HG03103 (cell line): Measurements from ENCODE around the gene DST.

Source experiments
- ATAC-seq: cut with Tn5 transposase; IDR thresholded peaks from one replicate; pipeline ENCODE4 v1.9.1; 2021; ENCODE audit warnings: low read depth; ENCODE audit not compliant: unreplicated experiment

The DST gene

DNA sequence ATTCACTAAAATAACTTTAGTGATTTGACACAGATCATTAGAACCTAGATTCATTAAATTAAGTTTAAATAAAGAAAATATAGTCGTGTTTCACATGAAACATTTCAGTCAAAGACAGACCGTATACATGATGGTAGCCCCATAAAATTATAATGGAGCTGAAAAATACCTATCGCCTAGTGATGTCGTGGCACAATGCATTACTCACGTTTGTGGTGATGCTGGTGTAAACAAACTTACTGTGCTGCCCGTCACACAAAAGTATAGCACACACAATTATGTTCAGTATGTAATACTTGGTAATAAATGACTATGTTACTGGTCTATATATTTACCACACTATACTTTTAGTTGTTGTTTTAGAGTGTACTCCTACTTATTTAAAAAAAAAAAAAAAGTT is 17.3 kb downstream of the DST start:
- ATAC-seq = no peak

DNA sequence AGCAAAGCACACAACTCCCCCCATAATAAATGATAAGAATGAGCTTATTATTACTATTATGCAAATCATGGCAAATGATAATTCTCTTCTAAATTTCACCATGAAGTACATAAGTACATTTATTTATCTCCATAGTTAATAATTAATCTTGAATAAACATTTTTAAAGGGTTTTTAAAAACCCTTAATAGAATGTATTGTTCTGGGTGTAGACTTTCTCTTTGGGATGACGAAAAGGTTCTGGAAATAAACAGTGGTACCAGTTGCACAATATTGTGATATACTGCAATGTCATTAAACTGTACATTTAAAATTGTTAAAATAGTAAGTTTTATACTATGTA is 18.0 kb downstream of the DST start:
- no peak for ATAC-seq

DNA sequence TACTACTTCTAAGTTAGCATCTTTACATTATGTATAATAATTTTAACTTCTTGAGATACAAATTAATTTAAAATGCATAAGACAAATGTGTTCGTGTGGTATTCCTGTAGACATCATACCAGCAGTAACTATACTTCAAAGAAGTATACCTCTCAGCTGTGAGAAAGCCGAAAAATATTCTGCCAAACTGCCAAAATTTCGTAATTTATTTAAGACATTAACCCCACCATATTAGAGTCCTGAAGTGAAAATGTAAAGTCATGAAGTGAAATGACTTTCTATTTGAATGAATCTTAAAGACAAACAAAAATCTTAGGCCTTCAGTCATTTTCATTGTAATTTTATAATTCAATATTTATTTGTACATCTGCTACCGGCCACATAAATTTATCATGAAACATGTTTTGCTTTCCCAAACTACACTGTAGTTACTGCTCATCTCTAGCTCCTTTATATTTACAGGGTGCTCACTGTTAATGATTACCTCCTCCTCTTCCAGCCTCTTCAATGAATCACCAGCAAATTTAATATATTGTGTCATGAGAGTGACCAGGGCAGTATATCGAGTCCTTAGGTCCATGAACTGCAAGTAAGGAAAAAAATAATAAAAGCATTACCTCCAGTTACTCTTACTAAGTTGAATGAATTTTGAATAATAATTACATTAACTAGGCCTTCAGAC is 18.5 kb downstream of the DST start:
- no peak for ATAC-seq

DNA sequence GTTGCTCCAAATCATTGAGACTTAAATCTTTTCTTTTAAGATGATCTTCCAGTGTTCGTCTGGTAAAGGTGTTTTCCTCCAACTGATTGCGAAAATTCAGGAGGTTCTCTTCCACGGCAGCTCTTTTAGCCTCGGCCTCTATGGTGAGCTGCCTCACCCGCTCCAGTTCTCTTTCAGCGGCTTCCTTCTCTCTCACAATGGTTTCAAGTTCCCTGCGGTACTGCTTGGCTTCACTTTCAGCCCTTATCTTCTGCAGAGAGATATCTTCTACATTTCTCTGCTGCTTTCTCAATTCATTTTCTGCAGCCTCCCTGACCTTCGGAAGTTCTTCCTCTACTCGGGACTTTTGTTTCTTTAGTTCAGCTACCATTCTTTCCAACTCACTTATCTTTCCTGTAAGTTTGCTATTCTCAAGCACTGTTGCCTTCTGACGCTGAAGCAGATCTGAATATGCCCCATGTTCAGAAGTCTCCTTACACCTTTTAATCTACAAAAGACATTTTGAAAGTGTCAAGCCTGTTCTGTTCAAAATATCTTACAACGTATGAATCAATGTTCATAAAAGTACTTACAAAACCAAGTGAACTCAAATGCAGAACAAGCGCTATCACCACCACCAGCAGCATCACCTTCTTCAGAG is 22.3 kb downstream of the DST start:
- no peak for ATAC-seq

DNA sequence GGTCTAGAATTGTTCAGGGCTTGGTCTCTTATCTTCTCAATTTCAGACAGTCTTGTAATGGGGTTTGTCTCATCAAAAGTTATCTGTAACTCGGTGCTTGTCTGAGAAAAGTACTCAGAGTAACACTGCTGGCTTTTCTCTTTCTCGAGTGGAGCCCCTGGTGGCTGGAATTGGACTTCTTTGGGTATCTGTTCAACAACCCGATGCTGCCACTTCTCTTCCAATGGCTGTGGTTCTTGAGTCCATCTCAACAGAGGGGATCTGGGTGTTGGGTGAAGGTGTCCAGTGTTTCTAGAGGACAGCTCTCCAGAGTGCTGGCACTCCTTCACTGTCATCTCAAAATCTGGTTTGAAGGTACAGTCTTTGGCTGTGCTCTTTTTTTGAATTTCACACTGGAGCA is 24.6 kb downstream of the DST start:
- no peak for ATAC-seq

DNA sequence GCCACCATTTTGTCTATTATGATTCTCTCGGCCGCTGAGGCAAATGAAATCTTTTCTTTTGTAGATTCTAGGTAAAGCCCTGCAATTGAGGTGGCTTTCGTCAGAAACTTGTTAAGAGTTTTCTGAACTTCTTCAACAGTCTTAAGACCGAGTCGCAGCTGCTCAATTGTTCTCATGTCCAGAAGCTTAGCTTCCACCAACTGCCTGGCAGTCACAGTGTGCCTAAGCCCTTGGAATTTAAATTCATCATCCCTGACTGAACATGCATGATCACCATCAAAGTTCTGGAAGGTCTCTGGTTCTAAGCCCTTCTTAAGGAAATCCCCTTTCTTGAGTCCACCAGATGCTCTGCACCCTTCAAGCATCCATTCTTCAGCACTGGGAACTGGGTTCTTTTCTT is 25.7 kb downstream of the DST start:
- no peak for ATAC-seq

DNA sequence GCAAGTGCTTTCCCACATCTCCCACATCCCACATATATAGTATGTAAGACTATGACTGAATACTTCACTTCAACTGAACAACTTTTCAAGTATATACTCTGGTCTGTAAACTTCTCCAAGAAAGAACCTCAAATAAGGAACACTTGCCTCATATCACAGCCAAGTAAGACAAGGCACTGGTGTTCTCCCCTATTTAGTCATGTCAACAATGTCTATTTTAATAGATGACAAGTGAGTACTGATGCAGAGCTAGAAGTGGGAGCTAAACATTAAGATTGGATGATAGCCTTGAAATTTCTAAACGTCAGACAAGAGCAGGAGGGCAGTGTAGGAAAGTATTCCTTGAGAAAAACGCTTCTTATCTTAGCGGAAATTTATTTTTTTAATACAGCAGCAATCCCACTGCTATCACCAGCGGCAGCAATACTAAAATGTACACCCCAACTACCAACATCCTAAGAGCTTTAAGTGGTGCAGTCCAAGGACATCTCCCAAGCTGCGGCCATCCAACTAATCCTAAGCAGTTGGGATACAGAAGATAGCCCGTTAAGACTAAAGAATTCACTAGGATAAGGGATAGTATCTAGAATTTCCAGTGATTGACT is 29.3 kb downstream of the DST start:
- no peak for ATAC-seq

DNA sequence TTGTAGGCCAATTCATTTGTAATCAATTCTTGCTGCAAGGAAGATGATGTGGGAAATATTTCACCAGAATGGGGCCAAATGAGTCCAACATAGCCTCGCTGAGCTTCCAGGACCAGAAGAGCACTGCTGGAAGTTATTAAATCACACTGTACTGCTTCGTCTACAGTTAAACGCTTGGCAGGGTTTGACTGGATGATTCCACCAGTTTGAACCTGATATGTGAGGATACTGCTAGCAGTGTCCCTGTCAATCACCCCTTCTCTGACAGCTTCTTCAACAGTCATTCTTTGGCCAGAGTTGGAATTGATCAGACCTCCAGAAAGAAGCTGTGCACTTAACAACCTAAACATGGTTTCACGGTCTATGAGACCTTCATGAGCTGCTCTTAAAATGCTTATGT is 34.4 kb downstream of the DST start:
- ATAC-seq = no peak

DNA sequence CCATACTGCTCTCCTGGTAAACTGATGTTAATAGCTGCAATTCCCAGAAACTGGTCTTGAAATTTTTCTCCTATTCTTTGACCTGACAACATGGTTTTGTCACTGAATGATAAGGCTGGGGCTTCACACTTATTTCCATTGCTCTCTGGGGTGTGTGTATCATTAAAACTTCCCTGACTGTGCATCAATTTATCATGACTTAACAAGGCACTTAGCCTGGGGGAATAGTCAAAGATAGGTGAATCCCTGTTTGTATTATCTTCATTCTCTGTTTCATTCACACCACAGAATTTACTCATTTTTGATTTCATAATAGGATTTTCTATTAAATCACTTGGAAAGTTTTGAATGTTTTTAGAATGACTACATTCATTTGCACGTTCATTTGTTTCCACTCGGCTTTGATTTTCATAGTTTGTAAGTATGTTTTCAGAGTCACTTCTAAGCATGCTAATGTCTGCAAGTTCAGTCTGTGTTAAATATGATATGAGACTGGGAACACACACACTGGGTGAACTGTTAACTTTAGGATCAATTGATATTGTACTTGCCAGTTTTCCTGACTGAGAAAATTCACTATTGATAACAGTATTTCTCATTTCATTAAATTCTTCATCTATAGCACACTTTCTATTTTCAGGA is 35.5 kb downstream of the DST start:
- no peak for ATAC-seq

DNA sequence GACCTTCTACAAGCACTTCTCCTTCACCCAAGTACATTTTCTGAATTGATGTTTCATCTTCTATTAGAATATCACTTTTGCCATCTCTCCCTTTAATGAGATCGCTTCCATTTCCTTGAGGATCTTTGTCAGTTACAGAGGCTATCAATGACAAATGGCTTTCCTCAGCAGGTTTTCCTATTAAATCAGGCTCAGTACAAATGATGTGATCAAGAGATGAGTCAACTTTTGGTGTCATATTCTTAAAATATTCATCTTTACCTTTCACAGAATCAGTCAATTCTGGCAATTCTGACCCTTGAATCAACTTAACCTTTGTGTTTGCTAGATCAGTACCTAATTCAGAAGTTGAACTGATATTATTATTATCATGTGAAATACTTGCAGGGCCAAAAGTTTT is 37.3 kb downstream of the DST start:
- no peak for ATAC-seq

DNA sequence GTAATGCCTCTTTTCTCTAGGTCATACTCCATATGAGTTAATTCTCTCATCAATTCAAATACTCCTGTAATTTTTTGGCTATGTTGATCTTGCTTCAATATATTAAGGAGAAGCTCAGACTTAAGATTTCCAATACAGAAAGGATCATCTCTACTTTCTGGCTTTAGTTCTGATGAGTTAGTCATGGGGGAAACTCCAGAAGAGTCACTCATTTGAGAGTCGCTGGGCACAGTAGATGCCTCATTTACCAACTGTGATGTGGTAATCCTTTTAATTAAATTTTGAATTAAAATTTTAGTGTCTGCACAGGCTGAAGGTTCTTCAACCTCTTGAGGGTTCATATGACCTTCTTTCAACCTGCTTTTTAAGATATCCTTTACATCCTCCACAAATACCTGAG is 38.5 kb downstream of the DST start:
- no peak for ATAC-seq

DNA sequence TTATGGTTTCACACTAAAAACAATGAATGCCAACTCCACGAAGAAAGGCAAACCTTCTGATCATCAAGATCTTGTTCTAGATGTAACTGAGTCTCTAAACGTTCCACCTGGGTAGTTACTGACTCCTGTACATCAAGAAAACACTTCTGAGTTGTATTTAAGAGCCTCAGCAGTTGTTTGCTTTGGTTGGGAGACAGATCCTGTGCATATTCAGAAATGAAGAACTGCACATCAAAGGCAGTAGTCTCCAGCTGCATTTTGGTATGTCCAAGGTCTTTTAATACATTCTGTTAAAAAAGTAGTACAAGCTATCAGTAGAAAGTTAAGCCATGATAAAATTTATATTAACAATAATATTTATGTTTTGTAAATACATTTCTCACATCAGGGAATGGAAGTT is 41.3 kb downstream of the DST start:
- ATAC-seq = no peak

DNA sequence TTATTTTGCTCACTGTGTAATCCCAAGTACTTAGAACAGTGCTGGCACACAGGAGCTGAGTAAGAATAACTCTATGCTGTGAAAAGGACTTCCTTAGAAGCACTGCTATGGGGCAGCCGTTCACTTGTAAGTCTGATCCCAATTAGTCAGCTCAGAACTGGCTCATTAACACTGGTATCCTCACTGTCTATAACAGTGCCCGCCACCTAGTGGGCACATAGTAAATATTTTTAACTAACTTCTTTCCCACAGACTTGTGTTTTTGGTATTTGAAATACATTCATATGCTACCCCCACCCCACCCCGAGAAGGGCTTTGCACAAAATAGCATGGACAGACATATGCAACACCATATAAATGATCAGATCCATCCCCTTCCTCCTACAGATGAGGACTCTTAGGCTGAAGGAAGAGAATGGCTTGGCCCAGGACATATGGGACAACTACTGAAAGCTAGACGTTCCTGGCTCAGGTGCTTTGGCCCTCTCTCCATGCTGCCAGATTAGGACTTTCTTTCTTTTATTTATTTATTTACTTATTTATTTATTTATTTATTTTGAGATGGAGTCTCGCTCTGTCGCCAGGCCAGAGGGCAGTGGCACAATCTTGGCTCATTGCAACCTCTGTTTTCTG is 47.1 kb downstream of the DST start:
- no peak for ATAC-seq

DNA sequence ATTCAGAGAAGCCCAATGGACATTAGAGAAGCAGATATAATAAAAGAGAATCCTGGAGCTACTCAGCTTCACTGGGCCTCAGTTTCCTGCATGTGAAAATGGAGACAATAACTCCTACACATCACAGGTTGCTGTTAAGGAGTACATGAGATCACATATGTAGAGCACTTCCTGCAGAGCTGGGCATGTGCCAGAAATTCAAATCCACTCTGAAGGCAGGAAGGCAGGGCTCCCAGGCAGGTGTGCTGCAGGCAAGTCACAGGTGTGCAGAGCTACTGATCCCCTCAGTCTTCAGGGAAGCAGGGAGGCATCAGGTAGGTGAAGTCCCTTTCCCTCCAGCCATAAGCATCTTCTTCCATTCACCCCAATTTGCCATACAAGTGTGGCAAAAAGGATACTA is 48.0 kb downstream of the DST start:
- no peak for ATAC-seq

DNA sequence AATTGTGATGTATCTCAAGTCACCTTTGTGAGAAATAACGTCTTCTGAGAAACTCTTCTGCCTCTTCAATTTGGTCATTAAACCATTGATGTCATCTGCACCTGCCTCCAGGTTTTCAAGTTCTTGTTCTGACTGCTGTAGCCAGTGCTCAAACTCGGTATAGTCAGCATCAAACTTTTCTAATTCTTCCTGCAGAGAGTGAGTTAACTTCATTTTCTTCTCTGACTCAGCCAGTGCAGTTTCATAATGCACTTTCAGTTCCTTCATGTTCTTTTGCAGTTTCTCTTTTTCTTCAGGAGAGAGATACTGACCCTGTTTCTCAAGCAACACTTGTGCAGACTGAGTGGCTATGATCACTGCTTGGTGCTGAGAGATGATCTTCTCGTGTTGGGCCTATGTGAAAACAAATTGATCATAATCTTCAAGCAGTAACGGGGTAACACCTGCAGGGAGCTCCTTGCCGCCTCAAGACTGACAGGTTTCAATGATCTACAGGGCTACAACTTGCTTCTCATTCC is 48.8 kb downstream of the DST start:
- peak; percentile 93 for ATAC-seq

DNA sequence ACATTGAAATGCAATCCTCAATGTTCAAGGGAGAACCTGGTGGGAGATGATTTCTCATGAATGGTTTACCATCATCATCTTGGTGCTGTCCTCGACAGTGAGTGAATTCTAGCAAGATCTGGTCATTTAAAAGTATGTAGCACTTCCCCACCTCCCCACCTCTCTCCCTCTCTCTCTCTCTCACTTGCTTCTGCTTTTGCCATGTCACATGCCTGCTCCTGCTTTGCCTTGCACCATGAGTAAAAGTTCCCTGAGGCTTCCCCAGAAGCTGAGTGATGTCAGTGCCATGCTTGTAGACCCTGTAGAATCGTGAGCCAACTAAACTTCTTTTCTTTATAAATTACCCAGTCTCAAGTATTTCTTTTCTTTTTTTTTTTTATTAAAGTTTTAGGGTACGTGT is 60.5 kb downstream of the DST start:
- ATAC-seq = no peak

DNA sequence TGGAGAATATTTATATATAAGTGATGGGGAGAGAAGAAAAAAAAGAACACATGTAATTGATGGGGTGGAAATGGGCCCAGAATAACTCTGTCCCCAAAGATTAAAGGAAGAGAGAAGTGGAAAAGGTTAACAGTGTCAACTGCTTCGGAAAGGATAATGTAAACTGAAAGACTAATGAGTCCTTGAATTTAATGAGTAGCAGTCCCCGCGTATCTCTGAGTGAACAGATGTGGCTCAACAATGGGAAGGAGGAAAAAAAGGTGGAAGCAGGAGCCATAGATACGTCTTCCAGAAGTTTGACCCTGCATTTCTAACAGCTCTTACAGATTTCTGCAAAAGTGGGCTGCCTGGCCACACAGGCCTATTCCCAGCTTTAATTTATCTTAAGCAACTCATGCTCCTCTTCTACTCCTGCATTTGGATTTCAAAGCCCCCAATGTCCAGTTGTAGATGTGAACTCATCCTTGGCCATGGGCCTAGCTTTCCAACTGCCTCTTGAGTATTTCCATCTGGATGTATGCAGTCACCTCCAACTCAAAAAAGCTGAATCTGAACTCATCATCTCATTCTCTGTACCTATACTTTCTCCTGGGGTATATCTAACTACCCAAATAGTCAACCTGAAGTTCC is 61.3 kb downstream of the DST start:
- no peak for ATAC-seq

DNA sequence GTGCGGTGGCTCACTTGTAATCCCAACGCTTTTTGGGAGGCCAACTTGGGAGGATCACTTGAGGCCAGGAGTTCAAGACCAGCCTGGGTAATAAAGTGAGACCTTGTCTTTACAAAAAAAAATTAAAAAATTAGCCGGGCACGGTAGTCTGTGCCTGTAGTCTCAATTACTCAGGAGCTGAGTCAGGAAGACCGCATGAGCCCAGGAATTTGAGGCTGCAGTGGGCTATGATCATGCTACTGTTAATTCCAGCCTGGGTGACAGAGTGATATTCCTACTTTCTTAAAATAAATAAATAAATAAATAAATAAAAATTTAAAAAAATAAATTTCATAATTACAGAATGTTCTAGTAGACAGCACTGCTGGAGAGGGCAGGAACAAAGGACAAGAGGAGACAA is 62.4 kb downstream of the DST start:
- no peak for ATAC-seq

DNA sequence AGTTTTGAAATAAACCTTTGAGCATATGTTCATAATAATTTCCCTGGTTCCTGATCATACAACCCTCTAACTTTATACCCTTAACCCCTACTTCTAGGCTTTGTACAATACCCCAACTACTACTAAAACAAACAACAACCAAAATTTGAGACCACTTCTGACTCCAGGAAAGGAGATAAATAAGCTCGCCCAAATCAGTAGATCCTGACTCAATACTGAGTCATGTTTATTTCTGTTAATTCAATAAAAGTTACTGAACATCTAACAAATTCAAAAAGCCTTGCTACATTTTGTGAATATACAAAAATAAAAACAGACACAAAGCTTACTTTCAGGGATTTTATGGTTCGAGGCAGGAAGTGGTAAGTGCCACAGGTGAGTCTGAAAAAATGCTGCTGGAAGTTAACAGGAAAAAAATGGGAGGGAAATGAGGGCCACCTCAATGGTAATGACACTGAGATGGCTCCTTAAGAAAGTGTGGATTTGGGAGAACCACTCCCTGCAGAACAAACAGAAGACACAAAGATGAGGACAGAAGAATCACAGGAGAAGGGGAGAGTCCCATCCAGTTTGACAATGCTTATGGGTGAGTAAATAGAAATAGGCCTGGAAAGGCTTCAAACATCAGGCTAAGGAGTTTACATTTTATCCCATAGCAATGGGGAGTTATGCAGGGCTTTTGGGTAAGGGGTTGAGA is 63.4 kb downstream of the DST start:
- ATAC-seq = no peak

DNA sequence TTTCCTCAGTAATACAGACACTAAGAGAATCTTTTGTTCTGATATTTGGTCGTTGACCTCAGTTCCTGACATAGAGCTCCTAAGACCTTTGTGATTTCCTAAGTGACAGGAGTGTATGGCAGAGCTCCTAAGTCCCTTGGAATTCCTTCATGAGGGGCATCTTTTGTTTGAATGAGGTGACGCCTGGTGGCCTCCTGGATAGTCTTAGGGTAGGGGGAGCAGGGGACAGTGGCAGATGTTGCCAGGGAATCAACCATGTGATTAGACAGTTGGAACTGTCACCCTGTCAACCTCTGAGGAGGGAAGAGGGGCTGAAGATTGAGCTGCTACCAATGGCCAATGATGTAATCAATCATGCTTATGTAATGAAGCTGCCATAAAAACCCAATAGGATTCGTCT is 67.0 kb downstream of the DST start:
- no peak for ATAC-seq
